Astrocyte (in vitro differentiated cells and primary cell): ENCODE results near the gene LAMA5. TPM values are rescaled to one million over a fixed set of nuclear protein-coding genes. Genes with fewer than 3 reads are reported as not detected.

Experiments used
- DNase-seq: peaks from one replicate; pipeline ENCODE4 v3.0.0-alpha.2; 2010; ENCODE audit warnings: low read depth
- FAIRE-seq: peaks from 2 replicates; lab custom pipeline; 2011; peaks lifted over from hg19 to GRCh38; lab: Jason Lieb, UNC
- H2AFZ ChIP-seq: 2 replicates; pipeline ENCODE4 v1.6.0; 2012; ENCODE audit warnings: low read depth, low read length, inconsistent platforms
- H3K27ac ChIP-seq: 2 replicates; pipeline ENCODE4 v1.5.1; 2011; ENCODE audit warnings: low read depth, low read length, inconsistent platforms
- H3K27me3 ChIP-seq: 2 replicates; pipeline ENCODE4 v1.6.0; 2011; ENCODE audit warnings: low read length, inconsistent platforms; ENCODE audit not compliant: insufficient read depth
- H3K36me3 ChIP-seq: 2 replicates; pipeline ENCODE4 v1.5.1; 2011; ENCODE audit warnings: low read length, inconsistent platforms; ENCODE audit not compliant: insufficient read depth
- H3K4me1 ChIP-seq: 2 replicates; pipeline ENCODE4 v1.5.1; 2011; ENCODE audit warnings: low read length, inconsistent platforms; ENCODE audit not compliant: insufficient read depth
- H3K4me2 ChIP-seq: 2 replicates; pipeline ENCODE4 v1.6.0; 2012; ENCODE audit warnings: low read length, inconsistent platforms
- H3K4me3 ChIP-seq: 2 replicates; pipeline ENCODE4 v1.5.1; 2011; ENCODE audit warnings: low read depth, mild to moderate bottlenecking, low read length, inconsistent platforms; ENCODE audit not compliant: insufficient read depth
- H3K79me2 ChIP-seq: 2 replicates; pipeline ENCODE4 v1.6.0; 2012; ENCODE audit warnings: mild to moderate bottlenecking, low read length, inconsistent platforms; ENCODE audit not compliant: insufficient read depth
- H3K9ac ChIP-seq: 2 replicates; pipeline ENCODE4 v1.6.0; 2012; ENCODE audit warnings: mild to moderate bottlenecking, low read length, inconsistent platforms
- H3K9me3 ChIP-seq: 2 replicates; pipeline ENCODE4 v1.5.1; 2012; ENCODE audit warnings: low read depth, mild to moderate bottlenecking, low read length, inconsistent platforms; ENCODE audit not compliant: insufficient read depth
- H4K20me1 ChIP-seq: 2 replicates; pipeline ENCODE4 v1.6.0; 2012; ENCODE audit warnings: low read length, inconsistent platforms; ENCODE audit not compliant: insufficient read depth
- H3K27ac Mint-ChIP-seq: one replicate; pipeline ENCODE4 v1.8.0; 2021; ENCODE audit warnings: mild to moderate bottlenecking, mixed read lengths; ENCODE audit not compliant: unreplicated experiment
- H3K27me3 Mint-ChIP-seq: one replicate; pipeline ENCODE4 v1.8.0; 2021; ENCODE audit warnings: low read depth, mixed read lengths; ENCODE audit not compliant: unreplicated experiment
- H3K36me3 Mint-ChIP-seq: one replicate; pipeline ENCODE4 v1.8.0; 2021; ENCODE audit warnings: low read depth, mixed read lengths; ENCODE audit not compliant: unreplicated experiment
- H3K4me1 Mint-ChIP-seq: one replicate; pipeline ENCODE4 v1.8.0; 2021; ENCODE audit warnings: low read depth, mixed read lengths; ENCODE audit not compliant: unreplicated experiment
- H3K4me3 Mint-ChIP-seq: one replicate; pipeline ENCODE4 v1.8.0; 2021; ENCODE audit warnings: mild to moderate bottlenecking, moderate library complexity, mixed read lengths; ENCODE audit not compliant: unreplicated experiment
- H3K9me3 Mint-ChIP-seq: one replicate; pipeline ENCODE4 v1.8.0; 2021; ENCODE audit warnings: mild to moderate bottlenecking, mixed read lengths; ENCODE audit not compliant: unreplicated experiment
- CTCF ChIP-seq: IDR thresholded peaks from 2 replicates; pipeline ENCODE4 v1.5.1; 2011; ENCODE audit warnings: low read depth, mild to moderate bottlenecking, inconsistent platforms, low read length, moderate library complexity; ENCODE audit not compliant: insufficient read depth
- EZH2 ChIP-seq: IDR thresholded peaks from 2 replicates; pipeline ENCODE4 v1.6.1; 2012; ENCODE audit warnings: mild to moderate bottlenecking, low read length, inconsistent platforms; ENCODE audit not compliant: insufficient read depth
- total RNA-seq: library from RNA; stranded (reverse); gene quantifications from 2 replicates; pipeline ENCODE4 v1.2.1, GENCODE V29; 2021

LAMA5 gene
- total RNA-seq, 1 donor from 2014 or later, result 350 TPM

- Mint-ChIP-seq H3K36me3 (peaks cover 6% of the 10 kb centered on the region), H3K27ac (no peak overlapping the region), H3K27me3 (no peaks in the 10 kb centered on the region), H3K4me3 (no peak overlapping the region), H3K4me1 (peaks cover 7% of the 10 kb centered on the region), H3K9me3 (no peaks in the 10 kb centered on the region)
- peaks cover 19% of the 10 kb centered on the region for H3K4me1 ChIP-seq
- H3K9ac ChIP-seq, result no peak overlapping the region
- H3K4me2 ChIP-seq, result no peak overlapping the region
- no peak overlapping the region for H2AFZ ChIP-seq
- FAIRE-seq (no peak), DNase-seq (no peak)
- H3K36me3 ChIP-seq, result peaks cover 14% of the 10 kb centered on the region
- H3K27ac ChIP-seq, result no peak overlapping the region
- H4K20me1 ChIP-seq, result peaks cover 58% of the 10 kb centered on the region
- no peaks in the 10 kb centered on the region for H3K27me3 ChIP-seq
- peaks cover 48% of the 10 kb centered on the region for H3K79me2 ChIP-seq
- H3K9me3 ChIP-seq, result no peaks in the 10 kb centered on the region
- no peak for TF ChIP-seq EZH2
- no peak for TF ChIP-seq CTCF
- no peak overlapping the region for H3K4me3 ChIP-seq
Observed at GRCh38 chr20:62307226-62308101, 59.6 kb downstream of the LAMA5 start.

DNA sequence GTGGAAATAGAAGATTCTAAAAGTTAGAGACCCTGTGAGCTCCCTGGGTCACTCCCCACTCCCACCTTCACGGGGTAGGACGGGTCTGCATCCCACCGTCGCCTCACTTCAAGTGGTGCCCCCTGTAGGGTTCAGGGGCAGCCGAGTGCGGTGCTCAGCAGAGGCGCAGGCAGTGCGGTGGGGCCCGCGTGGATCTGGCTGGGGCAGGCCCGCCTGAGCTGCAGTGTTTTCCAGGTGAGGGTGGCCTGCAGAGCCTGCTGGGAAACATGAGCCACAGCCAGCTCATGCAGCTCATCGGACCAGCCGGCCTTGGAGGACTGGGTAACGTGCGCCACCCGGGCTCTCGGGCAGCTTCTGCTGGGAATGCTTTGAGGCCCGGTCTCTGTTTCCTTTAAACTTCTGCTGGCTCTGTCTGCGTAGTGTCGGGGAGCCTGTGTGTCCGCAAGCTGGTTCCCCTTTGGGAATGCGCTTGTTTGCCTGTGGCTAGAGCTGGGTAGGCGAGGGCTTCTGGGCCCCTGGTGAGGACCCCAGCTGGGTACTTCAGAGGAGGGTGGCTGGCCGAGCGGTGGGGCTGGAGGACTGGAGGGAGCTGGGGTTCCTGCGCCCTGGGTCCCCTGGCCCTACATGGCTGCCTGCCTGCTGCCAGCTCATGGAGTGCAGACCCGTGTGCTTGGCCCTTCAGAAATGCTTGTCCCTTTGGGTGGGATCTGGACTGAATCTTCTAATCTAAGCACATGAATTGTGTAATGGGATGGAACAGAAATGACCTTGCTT, 60.5 kb downstream of the LAMA5 start:
- Mint-ChIP-seq H3K27me3 (no peaks in the 10 kb centered on the region), H3K27ac (no peak overlapping the region), H3K36me3 (peaks cover 6% of the 10 kb centered on the region), H3K4me3 (no peak overlapping the region), H3K4me1 (peaks cover 7% of the 10 kb centered on the region), H3K9me3 (no peaks in the 10 kb centered on the region)
- H3K36me3 ChIP-seq, result peaks cover 14% of the 10 kb centered on the region
- FAIRE-seq (no peak), DNase-seq (no peak)
- no peak overlapping the region for H3K9ac ChIP-seq
- no peak overlapping the region for H2AFZ ChIP-seq
- TF ChIP-seq EZH2, result no peak
- no peak for TF ChIP-seq CTCF
- peaks cover 48% of the 10 kb centered on the region for H3K79me2 ChIP-seq
- H3K4me3 ChIP-seq, result no peak overlapping the region
- no peak overlapping the region for H3K27ac ChIP-seq
- no peaks in the 10 kb centered on the region for H3K27me3 ChIP-seq
- H4K20me1 ChIP-seq, result peaks cover 58% of the 10 kb centered on the region
- H3K9me3 ChIP-seq, result no peaks in the 10 kb centered on the region
- peaks cover 19% of the 10 kb centered on the region for H3K4me1 ChIP-seq
- no peak overlapping the region for H3K4me2 ChIP-seq
